GM18526 (cell line): ENCODE data around the gene KBTBD4.

Experiments used
- POLR2A ChIP-seq: IDR thresholded peaks from 3 replicates; pipeline ENCODE4 v1.6.1; 2011; ENCODE audit not compliant: insufficient read length; ENCODE audit errors: extremely low read depth

The KBTBD4 gene

DNA sequence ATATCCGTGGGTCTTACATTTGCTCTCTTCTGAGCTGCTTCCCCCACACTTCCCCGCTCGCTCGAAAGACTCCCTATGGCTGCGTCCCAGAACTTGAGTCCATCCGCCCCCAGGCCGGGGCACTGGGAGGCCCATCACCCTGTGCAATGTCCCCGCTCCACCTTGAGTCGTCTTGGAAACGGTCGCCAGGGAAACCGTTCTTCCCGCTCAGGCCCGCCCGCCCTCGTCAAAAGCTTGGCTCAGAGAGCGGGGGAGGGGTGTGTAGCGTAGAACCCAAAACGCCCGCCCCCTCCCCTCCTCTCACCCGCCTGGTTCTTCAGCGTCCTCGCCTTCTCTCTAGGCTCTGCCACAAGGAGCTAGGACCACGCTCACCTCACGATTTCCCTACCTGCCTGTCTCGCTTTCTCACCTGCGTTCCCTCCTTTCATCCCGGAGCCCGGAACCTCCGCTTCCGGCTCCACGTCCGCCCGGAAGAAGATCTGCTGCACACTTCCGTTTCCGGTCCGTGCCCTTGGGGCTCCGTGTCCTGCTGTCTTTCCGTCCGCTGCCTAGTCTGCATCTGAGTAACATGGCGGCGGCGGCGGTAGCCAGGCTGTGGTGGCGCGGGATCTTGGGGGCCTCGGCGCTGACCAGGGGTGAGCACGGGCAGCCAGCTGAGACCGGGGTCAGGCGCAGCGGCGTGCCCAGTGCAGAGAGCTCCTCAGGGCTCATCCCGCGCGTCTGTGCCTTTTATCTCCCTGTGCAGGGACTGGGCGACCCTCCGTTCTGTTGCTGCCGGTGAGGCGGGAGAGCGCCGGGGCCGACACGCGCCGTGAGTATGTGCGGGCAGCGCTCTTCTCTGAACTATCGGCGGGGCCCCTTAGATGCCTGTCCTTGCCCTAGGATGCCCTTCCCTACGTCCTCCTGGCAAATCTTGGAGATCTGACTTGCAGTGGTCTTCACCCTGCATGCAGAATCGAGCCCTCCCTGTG lies at the start of gene KBTBD4, which contains the start of gene NDUFS3:
Gene KBTBD4, minus strand, starts transcription at position 447 of the 971 bp plus-strand sequence. Its CDS starts 19 bp downstream, at position 428.
Gene NDUFS3, plus strand, starts transcription at position 551 of the 971 bp plus-strand sequence. Its CDS starts 18 bp downstream, at position 569.
- peak; percentile 84 for TF ChIP-seq POLR2A

DNA sequence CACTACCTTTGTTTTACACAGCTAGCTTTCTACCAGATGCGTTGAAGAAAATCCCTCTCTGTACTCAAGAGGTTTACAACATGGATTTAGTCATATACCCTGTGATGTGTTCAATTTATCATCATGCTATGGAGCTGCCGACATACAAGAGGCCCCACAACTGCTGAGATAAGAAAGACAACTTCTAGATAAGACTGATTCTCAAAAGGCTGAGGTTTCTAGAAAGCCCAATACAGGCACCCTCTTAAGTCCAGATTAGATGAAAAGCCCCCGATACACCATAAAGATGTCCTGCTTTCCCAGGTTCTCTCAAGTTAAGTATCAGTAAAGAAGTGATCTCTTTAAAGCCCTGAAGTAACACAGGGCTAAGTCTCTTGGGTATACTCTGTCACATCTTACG lies 49.3 kb upstream of the KBTBD4 start:
- no peak for TF ChIP-seq POLR2A

DNA sequence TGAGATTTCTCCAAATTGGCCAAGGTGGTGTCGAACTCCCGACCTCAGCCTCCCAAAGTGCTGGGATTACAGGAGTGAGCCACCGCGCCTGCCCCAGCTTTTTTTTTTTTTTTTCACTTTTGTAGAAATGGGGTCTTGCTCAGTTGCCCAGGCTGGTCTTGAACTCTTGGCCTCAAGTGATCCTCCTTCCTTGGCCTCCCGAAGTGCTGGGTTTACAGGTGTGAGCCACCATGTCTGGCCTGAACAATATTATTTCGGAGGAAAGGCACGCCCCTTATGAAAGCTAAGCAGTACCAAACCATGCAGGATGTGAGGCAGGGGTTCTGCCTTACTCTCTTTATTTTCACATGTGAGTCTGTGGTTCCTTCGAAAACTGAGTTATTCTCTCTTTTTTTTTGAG lies 47.5 kb upstream of the KBTBD4 start:
- TF ChIP-seq POLR2A: no peak

DNA sequence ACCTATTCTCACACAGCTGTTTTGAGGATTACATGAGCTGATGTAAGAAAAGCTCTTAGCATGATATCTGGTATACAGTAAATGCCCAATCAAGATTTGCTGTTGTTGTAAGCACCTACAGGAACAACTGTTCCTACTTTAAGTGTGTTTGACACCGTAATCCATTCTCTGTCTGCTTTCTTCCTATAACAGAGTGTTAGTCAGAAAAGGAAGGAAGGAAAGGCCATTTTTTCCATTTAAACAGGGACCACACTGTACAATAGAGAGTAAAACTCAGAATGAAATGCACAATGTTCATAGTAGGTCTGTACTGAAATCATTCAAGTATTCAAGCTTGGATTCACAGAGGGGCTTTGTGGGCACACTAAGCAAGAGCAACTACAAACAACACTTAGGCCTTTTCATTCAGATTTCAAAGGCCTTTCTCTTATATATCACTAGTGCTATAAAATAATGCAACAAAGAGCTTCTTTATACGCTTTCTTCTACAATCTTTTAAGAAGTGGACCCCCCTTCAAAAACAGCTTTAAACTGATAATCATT lies 42.1 kb upstream of the KBTBD4 start:
- no peak for TF ChIP-seq POLR2A

DNA sequence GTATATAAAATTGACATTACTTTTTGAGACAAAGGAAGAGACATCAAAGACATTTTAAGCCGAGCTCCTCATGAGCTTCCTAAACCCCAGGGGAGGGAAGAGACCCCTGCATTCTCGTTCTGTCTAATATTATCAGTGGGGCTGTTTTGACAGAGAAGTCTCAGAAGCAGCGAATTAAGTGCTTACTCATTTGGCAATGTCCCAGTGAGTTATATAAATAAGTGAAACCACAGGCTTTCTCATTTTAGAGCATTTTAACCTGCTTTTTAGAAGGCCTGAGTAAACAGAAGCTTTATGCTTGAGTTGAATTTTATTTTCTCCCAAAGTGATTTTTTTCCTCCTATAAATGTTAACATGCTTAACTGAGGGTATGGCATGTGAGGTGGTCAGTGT lies 38.6 kb upstream of the KBTBD4 start:
- TF ChIP-seq POLR2A: no peak

DNA sequence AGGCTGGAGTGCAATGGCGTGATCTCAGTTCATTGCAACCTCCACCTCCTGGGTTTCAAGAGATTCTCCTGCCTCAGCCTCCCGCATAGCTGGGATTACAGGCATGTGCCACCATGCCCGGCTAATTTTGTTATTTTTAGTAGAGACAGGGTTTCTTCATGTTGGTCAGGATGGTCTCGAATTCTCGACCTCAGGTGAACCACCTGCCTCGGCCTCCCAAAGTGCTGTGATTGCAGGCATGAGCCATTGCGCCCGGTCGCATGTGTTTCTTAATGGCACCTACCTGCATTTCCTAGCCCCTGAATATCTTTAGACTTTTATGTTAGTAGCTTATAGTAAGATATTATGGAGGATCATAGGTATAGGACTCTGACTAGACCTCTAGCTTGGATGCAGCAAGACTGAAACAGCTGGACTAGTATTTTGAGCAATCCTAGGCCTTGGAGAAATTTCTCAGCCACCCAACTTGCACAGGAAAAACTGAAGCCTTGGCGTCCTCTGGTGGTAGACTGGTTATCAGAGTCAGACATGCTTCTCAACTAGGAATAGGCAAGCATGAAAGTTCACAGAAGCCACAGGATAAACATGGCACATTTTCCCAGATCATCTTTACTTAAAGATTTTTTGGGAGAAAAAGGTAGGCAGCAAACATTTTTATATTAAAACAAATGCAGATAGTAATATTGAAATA lies 38.1 kb upstream of the KBTBD4 start:
- TF ChIP-seq POLR2A: no peak

DNA sequence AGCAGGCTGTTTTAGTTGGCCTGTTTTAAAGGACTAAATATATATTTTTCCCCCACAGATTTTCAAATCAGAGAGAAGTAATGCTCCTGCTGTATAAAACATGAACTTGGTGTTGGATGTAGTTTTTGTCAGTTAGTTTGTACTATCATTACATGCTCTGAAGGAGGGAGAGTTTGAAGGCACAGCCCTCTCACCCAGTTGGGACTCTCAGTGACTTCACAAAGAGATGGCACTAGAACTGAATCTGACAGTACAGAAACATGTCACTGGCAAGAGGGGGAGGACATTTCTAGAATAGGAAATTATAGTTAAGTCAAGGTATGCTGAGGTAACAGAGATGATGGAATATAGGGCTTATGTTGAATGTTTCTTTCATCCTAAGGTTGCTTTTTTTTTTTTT lies 36.5 kb upstream of the KBTBD4 start:
- no peak for TF ChIP-seq POLR2A

DNA sequence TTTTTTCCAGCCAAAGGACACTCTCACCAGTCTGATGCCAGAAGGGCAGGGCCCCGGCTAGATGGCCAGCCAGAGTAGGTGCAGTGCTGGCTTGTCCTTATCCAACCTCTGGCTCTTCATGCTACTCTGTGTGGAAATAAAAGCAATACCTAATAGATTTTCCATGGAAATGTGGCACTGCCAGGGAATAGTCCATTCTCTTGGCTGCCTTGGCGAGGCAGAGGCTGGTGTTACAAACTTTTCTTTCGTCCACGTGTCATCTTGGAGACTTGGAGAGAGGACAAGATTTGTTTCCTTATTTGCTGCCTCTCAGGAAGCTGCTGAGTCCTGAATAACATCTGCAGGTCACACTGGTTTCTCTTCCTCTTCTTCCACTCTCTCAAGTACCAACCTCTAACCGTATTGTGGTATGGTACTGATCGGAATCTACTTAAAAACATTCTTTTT lies 32.6 kb upstream of the KBTBD4 start:
- no peak for TF ChIP-seq POLR2A

DNA sequence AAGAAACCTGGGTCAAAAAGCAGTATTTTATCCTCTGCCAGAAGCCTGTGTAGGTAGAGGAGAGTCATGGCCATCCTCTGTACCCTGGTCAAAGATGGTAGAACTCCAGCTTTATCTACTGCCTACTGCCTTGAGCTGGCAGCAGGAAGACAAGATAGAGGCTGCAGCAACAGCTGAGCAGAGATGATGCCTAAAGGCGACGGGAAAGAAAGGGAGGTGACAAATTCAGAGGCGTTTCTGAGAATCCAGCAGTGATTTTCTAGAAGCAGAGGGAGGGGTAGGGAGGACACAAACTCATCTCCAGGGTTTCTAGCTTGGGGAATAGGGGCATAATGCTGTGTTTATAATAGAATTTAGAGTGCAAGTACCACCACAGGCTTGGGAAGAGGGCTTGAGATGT lies 30.9 kb upstream of the KBTBD4 start:
- no peak for TF ChIP-seq POLR2A

DNA sequence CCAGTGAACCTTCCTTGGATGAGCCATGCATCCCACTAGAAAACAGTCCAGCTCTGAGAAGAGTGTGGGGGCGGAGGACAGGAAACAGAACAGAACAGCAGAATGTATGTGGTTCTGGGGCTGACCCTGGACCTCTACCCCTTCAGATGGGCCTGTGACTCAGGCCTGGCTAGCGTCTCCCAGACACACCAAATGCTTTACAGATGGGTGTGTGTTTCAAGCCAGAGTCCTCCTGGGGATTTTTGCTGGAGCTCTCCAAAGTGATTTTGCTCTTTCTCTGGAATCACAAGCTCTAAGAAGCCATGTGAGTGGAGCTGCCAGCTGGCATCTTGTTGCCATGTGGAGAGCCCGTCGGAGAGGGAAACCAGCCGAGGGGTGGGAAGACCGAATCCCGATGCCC lies 28.6 kb upstream of the KBTBD4 start:
- TF ChIP-seq POLR2A: no peak

DNA sequence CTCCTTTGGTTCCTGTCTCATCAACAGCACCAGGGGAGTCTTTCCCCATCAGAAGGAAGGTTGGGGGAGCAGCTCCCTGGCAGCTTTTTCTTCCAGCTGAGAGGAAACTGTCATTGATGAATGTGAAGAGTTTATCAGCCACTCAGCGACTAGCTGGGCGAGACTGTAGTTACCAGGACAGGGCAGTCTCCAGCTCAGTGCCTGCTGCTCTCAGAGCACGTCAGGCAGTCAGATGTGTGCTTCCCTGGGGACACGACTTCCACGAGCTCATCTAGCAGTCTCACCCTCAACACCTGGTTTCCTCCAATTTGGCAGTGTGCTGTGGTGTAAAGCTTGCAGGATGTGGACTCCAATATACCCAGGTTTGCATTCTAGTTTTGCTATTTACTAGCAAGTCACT lies 28.0 kb upstream of the KBTBD4 start:
- no peak for TF ChIP-seq POLR2A

DNA sequence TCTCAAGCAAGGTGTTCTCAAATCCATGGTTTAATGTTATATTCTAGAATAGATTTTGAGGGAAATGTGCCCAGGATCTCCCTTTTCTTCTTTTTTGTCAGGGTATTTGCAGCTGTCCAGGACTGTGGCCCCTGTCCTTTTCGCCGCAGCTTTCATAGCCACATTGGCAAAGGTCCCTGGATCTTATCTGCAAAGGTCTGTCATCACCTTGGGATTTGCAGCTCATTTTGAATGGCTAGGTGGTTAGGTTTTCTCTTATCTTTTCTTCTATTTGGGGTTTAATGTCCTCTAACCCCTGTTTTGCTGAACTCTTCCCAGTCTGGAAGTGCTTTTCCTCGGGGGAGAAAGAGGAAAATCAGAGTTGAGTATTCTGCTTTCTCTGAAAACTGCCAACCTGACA lies 27.2 kb upstream of the KBTBD4 start:
- no peak for TF ChIP-seq POLR2A

DNA sequence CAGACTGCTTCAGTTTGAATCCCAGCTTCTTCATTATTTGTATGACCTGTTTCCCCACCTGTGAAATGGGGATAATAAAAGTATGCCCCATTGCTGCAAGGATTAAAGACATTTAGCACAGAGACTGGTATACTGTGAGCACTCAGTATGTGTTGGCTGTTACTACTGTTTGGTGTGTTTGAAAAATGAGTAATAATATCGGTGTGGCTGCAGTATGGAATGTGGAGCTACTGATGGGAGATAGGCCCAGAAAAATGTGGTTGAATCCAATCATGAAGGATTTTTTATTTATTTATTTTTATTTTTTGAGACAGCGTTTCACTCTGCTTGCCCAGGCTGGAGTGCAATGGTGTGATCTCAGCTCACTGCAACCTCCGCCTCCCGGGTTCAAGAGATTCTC lies 24.5 kb upstream of the KBTBD4 start:
- TF ChIP-seq POLR2A: no peak

DNA sequence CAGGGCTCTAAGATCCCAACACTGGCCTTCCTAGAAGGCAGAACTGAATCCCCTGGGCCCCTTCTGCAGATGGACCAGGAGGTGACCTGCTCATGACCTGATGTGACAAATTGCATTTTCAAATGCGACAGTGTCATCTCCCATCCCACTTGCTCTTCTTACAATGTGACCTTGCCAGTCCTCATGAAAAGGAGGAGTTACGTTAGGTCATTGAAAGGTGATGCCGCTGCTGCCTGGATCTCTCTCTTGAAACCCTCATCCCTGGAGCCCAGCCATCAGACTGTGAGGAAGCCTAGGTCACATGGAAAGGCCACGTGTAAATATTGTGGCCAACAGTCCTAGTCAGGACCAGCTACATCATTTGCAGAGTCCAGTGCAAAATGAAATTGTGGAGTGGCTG lies 21.1 kb upstream of the KBTBD4 start:
- TF ChIP-seq POLR2A: no peak

DNA sequence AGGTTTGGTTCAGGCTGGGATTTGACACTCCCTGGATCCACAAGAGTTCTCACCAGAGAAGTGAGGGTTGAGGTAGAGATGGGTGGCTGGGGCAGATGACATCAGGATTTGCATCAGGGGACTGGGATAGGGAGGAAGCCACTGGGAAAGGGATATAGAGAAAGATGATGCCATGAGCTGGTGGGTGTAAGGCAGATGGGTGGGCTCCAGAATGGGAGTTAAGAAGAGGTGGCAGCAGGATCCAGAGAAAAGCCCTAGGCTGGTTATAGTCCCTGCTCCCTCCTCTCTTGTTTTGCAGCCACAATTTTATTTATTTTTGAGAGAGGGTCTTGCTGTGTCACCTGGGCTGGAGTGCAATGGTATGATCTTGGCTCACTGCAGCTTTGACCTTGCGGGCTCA lies 17.2 kb upstream of the KBTBD4 start:
- no peak for TF ChIP-seq POLR2A

DNA sequence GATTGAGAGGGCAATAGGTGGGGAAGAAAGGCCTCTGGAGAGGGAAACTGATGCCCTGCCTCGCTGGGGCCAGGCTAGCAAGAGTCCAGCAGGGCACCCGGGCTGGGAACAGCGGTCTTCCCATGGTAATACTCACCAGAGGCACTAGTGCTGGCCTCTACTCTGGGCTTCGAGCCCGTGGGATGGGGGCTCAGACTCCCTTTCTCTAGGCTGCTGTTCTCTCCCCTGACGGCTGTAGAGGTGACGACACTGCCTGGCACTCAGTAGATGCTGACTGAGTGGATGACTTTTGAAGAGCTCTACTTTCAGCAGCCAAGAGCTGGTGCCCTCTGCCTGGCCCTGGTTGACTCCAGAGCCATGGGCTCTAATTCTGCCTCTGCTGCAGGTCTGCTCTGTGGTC lies 16.3 kb upstream of the KBTBD4 start:
- TF ChIP-seq POLR2A: no peak
